Hematopoietic multipotent progenitor cell treated with erythropoietin and hydrocortisone succinate and interleukin-3 and kit ligand, for 4 days (in vitro differentiated cells): ENCODE data around the gene CADM1.

Experiments used
- DNase-seq: peaks from one replicate; pipeline ENCODE4 v3.0.0-alpha.2; 2015

CADM1 gene

GRCh38 chr11:115393950-115394349, 110.3 kb downstream of the CADM1 start:
- no peak for DNase-seq

- no peak for DNase-seq
Observed at GRCh38 chr11:115391598-115391997, 112.6 kb downstream of the CADM1 start.

GRCh38 chr11:115391160-115391559, 113.1 kb downstream of the CADM1 start:
- no peak for DNase-seq

GRCh38 chr11:115390441-115390840, 113.8 kb downstream of the CADM1 start:
- DNase-seq: no peak

GRCh38 chr11:115389790-115390189, 114.4 kb downstream of the CADM1 start:
- no peak for DNase-seq

- no peak for DNase-seq
Observed at GRCh38 chr11:115385226-115385625, 119.0 kb downstream of the CADM1 start.

- DNase-seq: no peak
Observed at GRCh38 chr11:115384236-115384635, 120.0 kb downstream of the CADM1 start.

- DNase-seq: no peak
Observed at GRCh38 chr11:115383431-115383830, 120.8 kb downstream of the CADM1 start.

GRCh38 chr11:115379528-115379927, 124.7 kb downstream of the CADM1 start:
- DNase-seq: no peak

GRCh38 chr11:115378557-115378956, 125.7 kb downstream of the CADM1 start:
- no peak for DNase-seq

GRCh38 chr11:115377882-115378296, 126.3 kb downstream of the CADM1 start:
- DNase-seq: no peak

GRCh38 chr11:115368616-115369015, 135.6 kb downstream of the CADM1 start:
- no peak for DNase-seq

- DNase-seq: no peak
Observed at GRCh38 chr11:115366826-115367225, 137.4 kb downstream of the CADM1 start.

- DNase-seq: no peak
Observed at GRCh38 chr11:115365907-115366306, 138.3 kb downstream of the CADM1 start.

- no peak for DNase-seq
Observed at GRCh38 chr11:115364896-115365295, 139.3 kb downstream of the CADM1 start.

- DNase-seq: no peak
Observed at GRCh38 chr11:115363921-115364320, 140.3 kb downstream of the CADM1 start.

GRCh38 chr11:115363426-115363825, 140.8 kb downstream of the CADM1 start:
- DNase-seq: no peak

- DNase-seq: no peak
Observed at GRCh38 chr11:115362997-115363396, 141.2 kb downstream of the CADM1 start.

GRCh38 chr11:115361025-115361424, 143.2 kb downstream of the CADM1 start:
- DNase-seq: no peak

GRCh38 chr11:115360186-115360824, 143.9 kb downstream of the CADM1 start:
- DNase-seq: no peak

GRCh38 chr11:115357066-115357465, 147.1 kb downstream of the CADM1 start:
- DNase-seq: no peak

- DNase-seq: no peak
Observed at GRCh38 chr11:115352805-115353485, 151.3 kb downstream of the CADM1 start.

- DNase-seq: no peak
Observed at GRCh38 chr11:115349335-115350017, 154.7 kb downstream of the CADM1 start.

- DNase-seq: no peak
Observed at GRCh38 chr11:115348416-115348815, 155.8 kb downstream of the CADM1 start.
